H1 (cell line): ENCODE measurements around the gene ACSL6. TPM values are rescaled to one million over a fixed set of nuclear protein-coding genes. Genes with fewer than 3 reads are reported as not detected.

Experiments
- CTCF ChIA-PET: fragments of 300-600 bp; sonication (Branson Sonifier 250); formaldehyde crosslinking; loops from one replicate; lab custom pipeline; 2021; ENCODE audit not compliant: partially characterized antibody; lab: Charles Lee
- POLR2A ChIA-PET: fragments of 300-600 bp; sonication (Branson Sonifier 250); formaldehyde crosslinking; loops from one replicate; lab custom pipeline; 2021; ENCODE audit warnings: inconsistent platforms; ENCODE audit not compliant: partially characterized antibody; lab: Charles Lee
- DNase-seq, 2 experiments: peaks; one replicate each; pipeline versions ENCODE4 v3.0.0 to v3.0.0-alpha.2; 2010 to 2022; ENCODE audit warnings: low spot score in 2 of 2, low read depth in 1 of 2, mixed read lengths in 1 of 2
- FAIRE-seq: peaks from 2 replicates; lab custom pipeline; 2011; peaks lifted over from hg19 to GRCh38; lab: Jason Lieb, UNC
- H2AFZ ChIP-seq: 2 replicates; pipeline ENCODE4 v1.8.1; 2012; ENCODE audit warnings: low read length, inconsistent platforms
- H2AK5ac ChIP-seq: 2 replicates; pipeline ENCODE4 v1.6.1; 2013; ENCODE audit warnings: low read depth, low read length
- H2BK120ac ChIP-seq: replicated peaks from 2 replicates; pipeline ENCODE3; 2013; ENCODE audit warnings: low read depth, low read length, inconsistent platforms
- H2BK12ac ChIP-seq: 2 replicates; pipeline ENCODE4 v1.6.1; 2013; ENCODE audit warnings: low read depth, low read length
- H2BK15ac ChIP-seq: 2 replicates; pipeline ENCODE4 v1.6.1; 2013; ENCODE audit warnings: low read length
- H2BK20ac ChIP-seq: 2 replicates; pipeline ENCODE4 v1.6.1; 2013; ENCODE audit warnings: low read length
- H2BK5ac ChIP-seq: 2 replicates; pipeline ENCODE4 v1.6.1; 2013; ENCODE audit warnings: low read depth, low read length
- H3K14ac ChIP-seq: 2 replicates; pipeline ENCODE4 v1.6.1; 2013; ENCODE audit warnings: inconsistent platforms; ENCODE audit not compliant: insufficient read length
- H3K18ac ChIP-seq: 2 replicates; pipeline ENCODE4 v1.6.1; 2013; ENCODE audit warnings: low read length; ENCODE audit errors: extremely low read depth
- H3K23ac ChIP-seq: 2 replicates; pipeline ENCODE4 v1.6.1; 2013; ENCODE audit warnings: inconsistent platforms; ENCODE audit not compliant: insufficient read length
- H3K23me2 ChIP-seq: 2 replicates; pipeline ENCODE4 v1.6.1; 2013; ENCODE audit warnings: low read depth, low read length
- H3K27ac ChIP-seq: 2 replicates; pipeline ENCODE4 v1.6.1; 2011; ENCODE audit warnings: low read depth, low read length, inconsistent platforms
- H3K27me3 ChIP-seq, 4 experiments: replicated peaks in 1 of 4; 1 replicate in 1 of 4; 2 replicates in 3 of 4; pipeline versions ENCODE4 v1.6.1 to v1.8.1; 2011 to 2013; ENCODE audit warnings: low read length in 3 of 4, mild to moderate bottlenecking in 3 of 4, inconsistent platforms in 2 of 4, mixed read lengths in 2 of 4, moderate library complexity in 1 of 4; ENCODE audit not compliant: control insufficient read depth in 3 of 4, insufficient read depth in 3 of 4; ENCODE audit errors: extremely low read depth in 1 of 4
- H3K36me3 ChIP-seq, 4 experiments: 2 replicates each; pipeline versions ENCODE4 v1.6.1 to v1.8.1; 2011 to 2013; ENCODE audit warnings: mild to moderate bottlenecking in 4 of 4, low read length in 3 of 4, moderate library complexity in 2 of 4, control low read depth in 1 of 4, inconsistent platforms in 1 of 4; ENCODE audit not compliant: insufficient read depth in 4 of 4, control insufficient read depth in 2 of 4
- H3K4ac ChIP-seq: replicated peaks from 2 replicates; pipeline ENCODE3; 2013; ENCODE audit warnings: low read length, low read depth, mixed read lengths, inconsistent platforms; ENCODE audit not compliant: insufficient read length
- H3K4me1 ChIP-seq, 4 experiments: replicated peaks in 1 of 4; 1 replicate in 1 of 4; 2 replicates in 3 of 4; pipeline versions ENCODE4 v1.6.1 to v1.8.1; 2011 to 2013; ENCODE audit warnings: low read length in 3 of 4, inconsistent platforms in 2 of 4, mixed read lengths in 1 of 4; ENCODE audit not compliant: insufficient read depth in 4 of 4, control insufficient read depth in 3 of 4
- H3K4me2 ChIP-seq, 2 experiments: 2 replicates each; pipeline versions ENCODE4 v1.6.1 to v1.8.1; 2011 to 2013; ENCODE audit warnings: low read depth in 2 of 2, low read length in 2 of 2, control low read depth in 1 of 2, inconsistent platforms in 1 of 2, mild to moderate bottlenecking in 1 of 2; ENCODE audit not compliant: insufficient read depth in 1 of 2
- H3K4me3 ChIP-seq, 4 experiments: fragments of 200-600, 300-600 bp in 1 of 4; sonication (generic), shearing (Covaris generic), sonication (Bioruptor Twin) in 1 of 4; 2 replicates each; pipeline versions ENCODE4 v1.5.1 to v1.8.1; 2011 to 2016; ENCODE audit warnings: low read length in 4 of 4, low read depth in 3 of 4, control low read depth in 2 of 4, inconsistent platforms in 2 of 4, mild to moderate bottlenecking in 2 of 4, mixed read lengths in 1 of 4, moderate library complexity in 1 of 4; ENCODE audit not compliant: insufficient read depth in 2 of 4; ENCODE audit errors: extremely low read depth in 1 of 4
- H3K56ac ChIP-seq: replicated peaks from 2 replicates; pipeline ENCODE3; 2013; ENCODE audit warnings: low read depth, mild to moderate bottlenecking, mixed read lengths, low read length, inconsistent platforms; ENCODE audit not compliant: insufficient read length
- H3K79me1 ChIP-seq: 2 replicates; pipeline ENCODE4 v1.6.1; 2013; ENCODE audit warnings: low read depth, low read length, control low read depth
- H3K79me2 ChIP-seq, 2 experiments: 2 replicates each; pipeline versions ENCODE4 v1.6.1 to v1.8.1; 2012 to 2013; ENCODE audit warnings: low read length in 2 of 2, mild to moderate bottlenecking in 2 of 2, inconsistent platforms in 1 of 2; ENCODE audit not compliant: insufficient read depth in 2 of 2, control insufficient read depth in 1 of 2
- H3K9ac ChIP-seq, 4 experiments: replicated peaks in 1 of 4; 1 replicate in 1 of 4; 2 replicates in 3 of 4; pipeline versions ENCODE4 v1.6.1 to v1.8.1; 2011 to 2013; ENCODE audit warnings: low read depth in 3 of 4, low read length in 3 of 4, control low read depth in 2 of 4, mild to moderate bottlenecking in 2 of 4, moderate library complexity in 2 of 4, inconsistent platforms in 1 of 4; ENCODE audit errors: extremely low read depth in 1 of 4
- H3K9me3 ChIP-seq, 2 experiments: 2 replicates each; pipeline versions ENCODE4 v1.6.1 to v1.8.1; 2012 to 2013; ENCODE audit warnings: mild to moderate bottlenecking in 2 of 2, moderate library complexity in 2 of 2, control low read depth in 1 of 2, inconsistent platforms in 1 of 2, low read depth in 1 of 2, low read length in 1 of 2, mixed read lengths in 1 of 2; ENCODE audit not compliant: insufficient read depth in 2 of 2
- H4K20me1 ChIP-seq, 2 experiments: replicated peaks in 1 of 2; 2 replicates each; pipeline versions ENCODE3 to v1.8.1; 2011 to 2013; ENCODE audit warnings: inconsistent platforms in 2 of 2, low read length in 2 of 2, mild to moderate bottlenecking in 1 of 2; ENCODE audit not compliant: insufficient read depth in 2 of 2, control insufficient read depth in 1 of 2
- H4K5ac ChIP-seq: 2 replicates; pipeline ENCODE4 v1.6.1; 2013; ENCODE audit warnings: low read length, low read depth, mixed read lengths, inconsistent platforms; ENCODE audit not compliant: insufficient read length
- H4K8ac ChIP-seq: 2 replicates; pipeline ENCODE4 v1.8.0; 2013; ENCODE audit warnings: mild to moderate bottlenecking, moderate library complexity, low read length, inconsistent platforms; ENCODE audit not compliant: insufficient read depth; ENCODE audit errors: extremely low read depth
- H4K91ac ChIP-seq: replicated peaks from 2 replicates; pipeline ENCODE3; 2013; ENCODE audit warnings: low read length, mixed read lengths, inconsistent platforms; ENCODE audit not compliant: insufficient read length
- CHD1 ChIP-seq: IDR thresholded peaks from 2 replicates; pipeline ENCODE4 v1.6.1; 2012; ENCODE audit warnings: low read depth, low read length, improper control_type of control experiment
- CREB1 ChIP-seq: IDR thresholded peaks from 2 replicates; pipeline ENCODE4 v1.6.1; 2012; ENCODE audit warnings: inconsistent platforms
- KDM1A ChIP-seq: fragments of 200-600, 300-600 bp; sonication (generic); IDR thresholded peaks from 2 replicates; pipeline ENCODE4 v1.7.1; 2016; ENCODE audit warnings: mild to moderate bottlenecking, low read length, borderline replicate concordance
- NANOG ChIP-seq: IDR thresholded peaks from 2 replicates; pipeline ENCODE4 v1.6.1; 2011; ENCODE audit warnings: low read length, low read depth, mild to moderate bottlenecking, inconsistent platforms; ENCODE audit not compliant: insufficient read depth, poor library complexity, severe bottlenecking
- NRF1 ChIP-seq: IDR thresholded peaks from 2 replicates; pipeline ENCODE4 v1.6.1; 2011; ENCODE audit warnings: mild to moderate bottlenecking, low read depth, low read length, improper control_type of control experiment
- SIX5 ChIP-seq: IDR thresholded peaks from 2 replicates; pipeline ENCODE4 v1.6.1; 2011; ENCODE audit warnings: mild to moderate bottlenecking, low read depth, low read length
- SP4 ChIP-seq: IDR thresholded peaks from 2 replicates; pipeline ENCODE4 v1.6.1; 2012; ENCODE audit warnings: low read length, inconsistent platforms
- TCF12 ChIP-seq: IDR thresholded peaks from 2 replicates; pipeline ENCODE4 v1.6.1; 2011; ENCODE audit warnings: low read depth, mild to moderate bottlenecking, low read length
- WGBS, 2 experiments: shearing (Covaris generic) in 1 of 2; methylation state at CpG; one replicate each; pipeline versions ENCODE4 v1.1.6 to v1.1.7; 2013 to 2015; ENCODE audit warnings: low lambda C conversion rate in 2 of 2, mixed read lengths in 2 of 2, inconsistent platforms in 1 of 2, low coverage in 1 of 2, missing lambda C conversion rate in 1 of 2; ENCODE audit not compliant: insufficient replicate concordance in 2 of 2, insufficient coverage in 1 of 2, insufficient read length in 1 of 2; ENCODE audit errors: extremely low coverage in 1 of 2, missing lambda C conversion rate in 1 of 2; 5-methylcytosine and 5-hydroxymethylcytosine counted together
- polyA plus RNA-seq, 7 experiments: library from polyadenylated mRNA; depleted of rRNA in 3 of 7; stranded (reverse) in 5 of 7; unstranded in 2 of 7; fragments of >200 nt in 5 of 7; fragments of 200-250 nt in 2 of 7; gene quantifications; 1 replicate in 5 of 7; 2 replicates in 1 of 7; 4 replicates in 1 of 7; pipeline versions ENCODE4 v1.2.1 to v1.2.3, GENCODE V29; 2011 to 2013; ENCODE audit warnings: missing spikeins in 2 of 7, mixed read lengths in 2 of 7
- total RNA-seq: library from RNA; stranded (reverse); fragmentation: NEBNext Ultra II Directional; extraction: Animal tissue kit (Norgen Biotek cat#: 25700); gene quantifications from 2 replicates; pipeline ENCODE4 v1.2.1, GENCODE V29; 2021
- TF ChIP-seq, protein P1 (sequence below), 3 experiments: IDR thresholded peaks; 1 replicate in 2 of 3; 2 replicates in 1 of 3; pipeline versions ENCODE4 v1.5.1 to v1.6.1; 2011; ENCODE audit warnings: low read length in 3 of 3, mild to moderate bottlenecking in 3 of 3, inconsistent platforms in 2 of 3, low read depth in 1 of 3, moderate library complexity in 1 of 3; ENCODE audit not compliant: insufficient read depth in 1 of 3; ENCODE audit errors: control extremely low read depth in 1 of 3
- TF ChIP-seq, protein P2 (sequence below): IDR thresholded peaks from 2 replicates; pipeline ENCODE4 v1.6.1; 2012; ENCODE audit warnings: inconsistent platforms
- TF ChIP-seq, protein P3 (sequence below): IDR thresholded peaks from 2 replicates; pipeline ENCODE4 v1.6.1; 2012; ENCODE audit warnings: inconsistent platforms

Gene ACSL6
- total and polyA plus RNA-seq, 2 of the 8 experiments (the other 6 are each of a cell fraction or from before 2014, with no cell fraction given), result 2.3 to 2.4 TPM

DNA sequence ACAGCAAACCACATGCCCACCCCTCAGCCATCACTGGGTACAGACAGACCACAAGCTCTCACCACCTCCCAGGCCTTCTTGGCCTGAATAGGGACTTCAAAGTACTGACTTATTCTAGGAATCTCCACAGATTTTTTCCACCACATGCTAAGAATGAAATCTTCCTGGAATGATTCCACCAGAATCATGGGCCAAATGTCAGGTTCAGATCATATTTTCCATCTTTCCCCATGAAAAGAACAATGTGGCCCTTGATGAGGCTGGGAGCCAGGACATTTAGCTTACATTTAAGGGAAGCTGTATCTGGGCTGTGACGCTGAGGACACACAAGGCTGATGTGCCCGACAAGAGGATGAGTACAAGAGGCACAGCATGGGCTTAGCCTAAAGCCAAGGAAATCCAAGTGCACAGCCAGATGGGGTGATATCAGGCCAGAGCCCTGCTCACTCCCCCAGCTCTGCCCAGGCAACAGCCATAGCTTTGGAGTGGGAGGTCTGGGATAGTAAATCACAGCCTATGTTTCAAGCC, 28.1 kb downstream of the ACSL6 start:
- Histone ChIP-seq H3K4me3 (no peak overlapping the region), H3K4me1 (no peaks in the 10 kb centered on the region), H3K36me3 (no peaks in the 10 kb centered on the region), H2BK15ac (no peak overlapping the region), H3K9me3 (no peaks in the 10 kb centered on the region), H2BK20ac (no peak overlapping the region), H3K79me1 (no peaks in the 10 kb centered on the region), H4K91ac (no peak overlapping the region), H3K23me2 (no peaks in the 10 kb centered on the region), H2BK12ac (no peak overlapping the region), H3K56ac (no peak overlapping the region), H3K79me2 (no peaks in the 10 kb centered on the region), H3K18ac (no peak overlapping the region), H3K27ac (no peak overlapping the region), H4K20me1 (no peaks in the 10 kb centered on the region), H4K5ac (no peak overlapping the region), H3K14ac (no peak overlapping the region), H2AK5ac (no peak overlapping the region), H3K4me2 (no peak overlapping the region), H4K8ac (no peak overlapping the region), H2BK5ac (no peak overlapping the region), H3K4ac (no peak overlapping the region), H2BK120ac (no peak overlapping the region), H2AFZ (no peak overlapping the region), H3K27me3 (no peaks in the 10 kb centered on the region), H3K9ac (no peak overlapping the region), H3K23ac (no peak overlapping the region)
- FAIRE-seq, result no peak
- CTCF ChIA-PET, result interaction anchor here (0.6 to 1.5 kb wide), 3 partner anchors 8 to 24 kb away, joined by 3 read pairs; no protein-coding TSS in a partner anchor
- POLR2A ChIA-PET, result no interaction called here
- 93% methylated on average over 2 of the region's 2 CpGs; no CpG with 5 or more reads in 1 of the 2 experiments for WGBS, 2 experiments
- DNase-seq, result no peak
- TF ChIP-seq NANOG, result no peak
- TF ChIP-seq, protein P1, sequence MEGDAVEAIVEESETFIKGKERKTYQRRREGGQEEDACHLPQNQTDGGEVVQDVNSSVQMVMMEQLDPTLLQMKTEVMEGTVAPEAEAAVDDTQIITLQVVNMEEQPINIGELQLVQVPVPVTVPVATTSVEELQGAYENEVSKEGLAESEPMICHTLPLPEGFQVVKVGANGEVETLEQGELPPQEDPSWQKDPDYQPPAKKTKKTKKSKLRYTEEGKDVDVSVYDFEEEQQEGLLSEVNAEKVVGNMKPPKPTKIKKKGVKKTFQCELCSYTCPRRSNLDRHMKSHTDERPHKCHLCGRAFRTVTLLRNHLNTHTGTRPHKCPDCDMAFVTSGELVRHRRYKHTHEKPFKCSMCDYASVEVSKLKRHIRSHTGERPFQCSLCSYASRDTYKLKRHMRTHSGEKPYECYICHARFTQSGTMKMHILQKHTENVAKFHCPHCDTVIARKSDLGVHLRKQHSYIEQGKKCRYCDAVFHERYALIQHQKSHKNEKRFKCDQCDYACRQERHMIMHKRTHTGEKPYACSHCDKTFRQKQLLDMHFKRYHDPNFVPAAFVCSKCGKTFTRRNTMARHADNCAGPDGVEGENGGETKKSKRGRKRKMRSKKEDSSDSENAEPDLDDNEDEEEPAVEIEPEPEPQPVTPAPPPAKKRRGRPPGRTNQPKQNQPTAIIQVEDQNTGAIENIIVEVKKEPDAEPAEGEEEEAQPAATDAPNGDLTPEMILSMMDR (IDR thresholded peaks at IDR 0.05; ENCODE audit: control extremely low read depth in 1 of 3, insufficient read depth in 1 of 3, low read depth in 1 of 3, low read length in 3 of 3), result no peak
- no peak for TF ChIP-seq NRF1
- TF ChIP-seq, protein P2, sequence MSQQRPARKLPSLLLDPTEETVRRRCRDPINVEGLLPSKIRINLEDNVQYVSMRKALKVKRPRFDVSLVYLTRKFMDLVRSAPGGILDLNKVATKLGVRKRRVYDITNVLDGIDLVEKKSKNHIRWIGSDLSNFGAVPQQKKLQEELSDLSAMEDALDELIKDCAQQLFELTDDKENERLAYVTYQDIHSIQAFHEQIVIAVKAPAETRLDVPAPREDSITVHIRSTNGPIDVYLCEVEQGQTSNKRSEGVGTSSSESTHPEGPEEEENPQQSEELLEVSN, result no peak
- TF ChIP-seq SIX5, result no peak
- no peak for TF ChIP-seq CREB1
- no peak for TF ChIP-seq SP4
- TF ChIP-seq TCF12, result no peak
- TF ChIP-seq, protein P3, sequence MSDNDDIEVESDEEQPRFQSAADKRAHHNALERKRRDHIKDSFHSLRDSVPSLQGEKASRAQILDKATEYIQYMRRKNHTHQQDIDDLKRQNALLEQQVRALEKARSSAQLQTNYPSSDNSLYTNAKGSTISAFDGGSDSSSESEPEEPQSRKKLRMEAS, result no peak
- no peak for TF ChIP-seq CHD1
- TF ChIP-seq KDM1A, result no peak
